ENCODE results near the gene ZSCAN12. TPM values are rescaled to one million over a fixed set of nuclear protein-coding genes. Genes with fewer than 3 reads are reported as not detected.
A peak's percentile ranks its signal among the peaks of the same experiment; 100 is the strongest.

Gene ZSCAN12
- total RNA-seq, 4 donors from 2014 or later: 8.1 to 13.3 (median 9.5) TPM

DNA sequence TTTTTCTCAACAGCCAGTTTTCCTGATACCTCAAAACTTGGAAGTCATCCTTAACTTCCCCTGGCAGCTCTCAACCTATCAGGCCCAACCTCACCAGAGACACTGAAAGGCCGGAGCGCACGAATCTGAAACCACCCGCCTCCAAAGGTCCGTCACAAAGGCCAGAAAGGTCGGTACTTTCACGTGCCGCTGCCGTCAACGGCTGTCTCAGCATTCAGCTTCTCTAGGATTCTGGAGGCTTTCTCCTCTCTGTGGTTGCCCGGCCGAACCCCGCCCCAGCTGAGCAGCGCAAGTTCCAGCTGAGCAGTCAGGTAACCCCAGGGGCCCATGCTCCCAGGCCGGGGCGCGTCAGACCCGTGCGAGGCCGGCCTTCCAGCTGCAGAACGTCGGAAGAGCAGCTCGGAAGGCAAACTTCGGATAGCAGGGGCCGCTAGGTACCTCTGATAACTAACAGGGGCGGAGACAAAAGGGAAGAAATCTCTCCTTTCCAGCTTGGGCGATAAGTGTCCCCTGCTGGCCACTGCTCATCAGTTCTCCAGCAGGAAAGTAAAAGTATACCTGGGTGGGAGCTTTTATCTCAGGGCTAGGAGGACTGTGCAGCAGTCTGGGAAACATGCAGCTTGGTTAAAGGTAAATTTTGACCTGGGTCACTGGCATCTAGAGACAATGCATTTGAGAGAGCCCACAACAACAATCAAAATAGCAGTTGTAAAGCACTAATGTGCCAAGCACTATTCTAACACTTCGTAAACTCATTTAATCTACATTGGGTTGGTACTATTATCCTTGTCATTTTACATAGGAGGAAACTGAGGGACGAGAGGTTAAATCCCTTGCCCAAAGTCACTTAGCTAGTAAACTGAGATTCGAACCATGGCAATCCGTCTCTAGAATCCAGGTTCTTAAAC lies 16.1 kb downstream of the ZSCAN12 start:
- peaks cover 4 to 9% of the 10 kb centered on the region in 2 donors for H3K36me3 ChIP-seq
- peak overlapping the region; percentile 59 to 76 (median 60) for H3K27ac ChIP-seq
- no peaks in the 10 kb centered on the region for H3K9me3 ChIP-seq
- peak overlapping the region in 2 of 3 donors; percentile 7 to 38 for H3K4me3 ChIP-seq (replicated peaks in 1 of 3)
- 13 to 20% methylated on average over 31 of the region's 31 CpGs for WGBS, 2 donors
- H3K4me1 ChIP-seq: peaks cover 0 to 6% of the 10 kb centered on the region in 2 donors
- peak; percentile 90 to 92 for DNase-seq
- H3K27me3 ChIP-seq: no peaks in the 10 kb centered on the region
- intact Hi-C loops (cut with DNase I): no loop called here
- TF ChIP-seq, protein P1, sequence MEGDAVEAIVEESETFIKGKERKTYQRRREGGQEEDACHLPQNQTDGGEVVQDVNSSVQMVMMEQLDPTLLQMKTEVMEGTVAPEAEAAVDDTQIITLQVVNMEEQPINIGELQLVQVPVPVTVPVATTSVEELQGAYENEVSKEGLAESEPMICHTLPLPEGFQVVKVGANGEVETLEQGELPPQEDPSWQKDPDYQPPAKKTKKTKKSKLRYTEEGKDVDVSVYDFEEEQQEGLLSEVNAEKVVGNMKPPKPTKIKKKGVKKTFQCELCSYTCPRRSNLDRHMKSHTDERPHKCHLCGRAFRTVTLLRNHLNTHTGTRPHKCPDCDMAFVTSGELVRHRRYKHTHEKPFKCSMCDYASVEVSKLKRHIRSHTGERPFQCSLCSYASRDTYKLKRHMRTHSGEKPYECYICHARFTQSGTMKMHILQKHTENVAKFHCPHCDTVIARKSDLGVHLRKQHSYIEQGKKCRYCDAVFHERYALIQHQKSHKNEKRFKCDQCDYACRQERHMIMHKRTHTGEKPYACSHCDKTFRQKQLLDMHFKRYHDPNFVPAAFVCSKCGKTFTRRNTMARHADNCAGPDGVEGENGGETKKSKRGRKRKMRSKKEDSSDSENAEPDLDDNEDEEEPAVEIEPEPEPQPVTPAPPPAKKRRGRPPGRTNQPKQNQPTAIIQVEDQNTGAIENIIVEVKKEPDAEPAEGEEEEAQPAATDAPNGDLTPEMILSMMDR (IDR thresholded peaks at IDR 0.05): peak in 5 of 6 experiments; percentile 16 to 56 (median 45)
- TF ChIP-seq POLR2A (IDR thresholded peaks at IDR 0.05): peak in 1 of 2 donors; percentile 38

DNA sequence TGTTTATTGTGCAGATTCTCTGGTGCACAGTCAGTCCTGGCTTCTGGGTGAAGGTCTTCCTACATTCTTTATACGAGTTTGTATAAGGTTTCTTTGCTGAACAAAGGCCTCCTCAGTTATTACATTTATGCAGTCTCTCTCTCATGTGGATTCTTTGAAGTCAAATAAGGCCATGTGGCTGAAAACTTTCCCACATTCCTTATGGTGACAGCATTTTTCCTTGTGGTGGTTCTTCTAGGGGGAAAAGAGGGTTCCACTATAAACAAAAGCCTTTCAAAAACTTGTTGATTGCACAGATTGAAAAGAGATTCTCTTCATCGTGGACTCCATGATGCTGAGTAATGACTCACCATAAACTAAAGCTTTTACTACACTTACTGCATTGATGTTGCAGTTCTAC lies 19.2 kb downstream of the ZSCAN12 start:
- H3K27ac ChIP-seq: no peak overlapping the region
- 90 to 97% methylated on average over 2 of the region's 2 CpGs for WGBS, 2 donors
- intact Hi-C loops (cut with DNase I): no loop called here
- H3K4me3 ChIP-seq (replicated peaks in 1 of 3): no peak overlapping the region
- peaks cover 0 to 6% of the 10 kb centered on the region in 2 donors for H3K4me1 ChIP-seq
- no peak for DNase-seq
- no peaks in the 10 kb centered on the region for H3K27me3 ChIP-seq
- no peak for TF ChIP-seq POLR2A (IDR thresholded peaks at IDR 0.05)
- TF ChIP-seq, protein P1 (IDR thresholded peaks at IDR 0.05): no peak
- peaks cover 4 to 8% of the 10 kb centered on the region in 2 donors for H3K36me3 ChIP-seq
- H3K9me3 ChIP-seq: no peaks in the 10 kb centered on the region

GRCh38 chr6:28378644-28379043 lies 20.9 kb downstream of the ZSCAN12 start:
- Histone ChIP-seq H3K4me3 (replicated peaks in 1 of 3) (no peak overlapping the region), H3K27me3 (no peaks in the 10 kb centered on the region), H3K4me1 (peaks cover 0 to 6% of the 10 kb centered on the region in 2 donors), H3K36me3 (peaks cover 4 to 8% of the 10 kb centered on the region in 2 donors), H3K9me3 (no peaks in the 10 kb centered on the region), H3K27ac (no peak overlapping the region)
- intact Hi-C loops (cut with DNase I): no loop called here
- DNase-seq: no peak
- TF ChIP-seq, protein P1 (IDR thresholded peaks at IDR 0.05): no peak
- TF ChIP-seq POLR2A (IDR thresholded peaks at IDR 0.05): no peak

- H3K4me3 ChIP-seq (replicated peaks in 1 of 3): no peak overlapping the region
- 93 to 100% methylated on average over 1 of the region's 1 CpG for WGBS, 2 donors
- intact Hi-C loops (cut with DNase I): no loop called here
- H3K4me1 ChIP-seq: peaks cover 0 to 4% of the 10 kb centered on the region in 2 donors
- H3K36me3 ChIP-seq: peaks cover 4 to 8% of the 10 kb centered on the region in 2 donors
- no peaks in the 10 kb centered on the region for H3K27me3 ChIP-seq
- TF ChIP-seq, protein P1 (IDR thresholded peaks at IDR 0.05): no peak
- TF ChIP-seq POLR2A (IDR thresholded peaks at IDR 0.05): no peak
- no peak overlapping the region for H3K27ac ChIP-seq
- no peak for DNase-seq
- H3K9me3 ChIP-seq: no peaks in the 10 kb centered on the region
Measured at GRCh38 chr6:28377879-28378278, 21.7 kb downstream of the ZSCAN12 start.

DNA sequence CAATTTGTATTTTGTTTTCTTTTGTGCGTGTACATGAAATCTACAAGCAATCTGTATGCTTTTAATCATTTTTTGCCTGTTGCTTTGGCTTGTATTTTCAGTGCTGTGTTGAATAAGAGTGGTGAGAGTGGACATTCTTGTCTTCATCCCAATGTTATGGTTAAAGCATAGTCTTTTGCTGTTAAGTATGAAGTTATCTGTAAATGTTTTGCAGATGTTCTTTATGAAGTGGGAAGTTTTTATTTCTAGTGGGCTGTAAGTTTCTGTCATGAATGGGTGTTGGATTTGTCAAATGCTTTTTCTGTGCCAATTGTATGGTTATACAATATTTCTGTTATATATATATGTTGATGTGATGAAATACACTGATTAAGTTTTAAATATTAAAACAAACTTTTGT lies 25.6 kb downstream of the ZSCAN12 start:
- DNase-seq: no peak
- Histone ChIP-seq H3K36me3 (no peaks in the 10 kb centered on the region), H3K4me3 (replicated peaks in 1 of 3) (no peak overlapping the region), H3K27ac (no peak overlapping the region), H3K9me3 (no peaks in the 10 kb centered on the region), H3K4me1 (no peaks in the 10 kb centered on the region), H3K27me3 (no peaks in the 10 kb centered on the region)
- intact Hi-C loops (cut with DNase I): no loop called here
- WGBS, 2 donors: 97% methylated on average over 1 of the region's 1 CpG
- TF ChIP-seq POLR2A (IDR thresholded peaks at IDR 0.05): no peak
- TF ChIP-seq, protein P1 (IDR thresholded peaks at IDR 0.05): no peak

All from thyroid gland (tissue), 4 donors.